Brain microvascular endothelial cell (primary cell): Measurements from ENCODE around the gene SERF2.

Experiments
- DNase-seq: peaks from one replicate; pipeline ENCODE4 v3.0.0-alpha.2; 2020
- H3K27ac ChIP-seq: fragments of 250-450 bp; sonication (Bioruptor Pico); 2 replicates; pipeline ENCODE4 v1.5.1; 2020; ENCODE audit warnings: mild to moderate bottlenecking, moderate library complexity
- H3K27me3 ChIP-seq: fragments of 250-450 bp; sonication (Bioruptor Pico); replicated peaks from 2 replicates; pipeline ENCODE4 v1.5.1; 2020; ENCODE audit warnings: mild to moderate bottlenecking
- H3K36me3 ChIP-seq: fragments of 250-450 bp; sonication (Bioruptor Pico); replicated peaks from 2 replicates; pipeline ENCODE4 v1.5.1; 2020; ENCODE audit warnings: mild to moderate bottlenecking
- H3K4me3 ChIP-seq: 2 replicates; pipeline ENCODE4 v1.5.1; 2011; ENCODE audit warnings: low read depth, mild to moderate bottlenecking, control low read depth, low read length, moderate library complexity
- in situ Hi-C: cut with HindIII; loops from 2 replicates; pipeline ENCODE4 v1.10.0; 2017; ENCODE audit warnings: low sequenced_read_pairs, low pct_ligation_motif_present
- TF ChIP-seq, protein P1 (sequence below): IDR thresholded peaks from 2 replicates; pipeline ENCODE4 v1.5.1; 2011; ENCODE audit warnings: low read depth, mild to moderate bottlenecking, moderate library complexity, low read length, control low read depth, inconsistent platforms; ENCODE audit errors: missing control alignments

Gene SERF2

DNA sequence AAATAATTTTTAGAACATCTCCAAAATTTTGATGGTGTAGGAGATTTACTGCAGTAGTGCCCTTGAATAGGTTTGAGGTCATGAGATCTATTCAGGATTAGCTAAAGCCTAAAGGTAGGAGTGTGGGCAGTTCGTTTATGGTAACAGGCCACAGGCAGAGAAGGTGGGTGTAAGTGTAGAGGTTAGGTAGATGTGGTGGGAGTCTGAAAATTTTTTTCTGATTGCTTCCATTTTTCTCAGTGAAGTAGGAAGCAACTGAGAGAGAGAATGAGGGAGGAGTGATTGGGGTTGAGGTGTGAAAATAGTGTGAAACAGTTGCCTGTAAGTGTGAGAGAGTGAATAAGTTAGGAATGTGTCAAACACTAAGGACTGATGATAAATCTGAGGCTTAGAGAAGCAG is 13.1 kb upstream of the SERF2 start:
- peaks cover 8% of the 10 kb centered on the region for H3K36me3 ChIP-seq
- H3K27ac ChIP-seq, result no peak overlapping the region
- TF ChIP-seq, protein P1, sequence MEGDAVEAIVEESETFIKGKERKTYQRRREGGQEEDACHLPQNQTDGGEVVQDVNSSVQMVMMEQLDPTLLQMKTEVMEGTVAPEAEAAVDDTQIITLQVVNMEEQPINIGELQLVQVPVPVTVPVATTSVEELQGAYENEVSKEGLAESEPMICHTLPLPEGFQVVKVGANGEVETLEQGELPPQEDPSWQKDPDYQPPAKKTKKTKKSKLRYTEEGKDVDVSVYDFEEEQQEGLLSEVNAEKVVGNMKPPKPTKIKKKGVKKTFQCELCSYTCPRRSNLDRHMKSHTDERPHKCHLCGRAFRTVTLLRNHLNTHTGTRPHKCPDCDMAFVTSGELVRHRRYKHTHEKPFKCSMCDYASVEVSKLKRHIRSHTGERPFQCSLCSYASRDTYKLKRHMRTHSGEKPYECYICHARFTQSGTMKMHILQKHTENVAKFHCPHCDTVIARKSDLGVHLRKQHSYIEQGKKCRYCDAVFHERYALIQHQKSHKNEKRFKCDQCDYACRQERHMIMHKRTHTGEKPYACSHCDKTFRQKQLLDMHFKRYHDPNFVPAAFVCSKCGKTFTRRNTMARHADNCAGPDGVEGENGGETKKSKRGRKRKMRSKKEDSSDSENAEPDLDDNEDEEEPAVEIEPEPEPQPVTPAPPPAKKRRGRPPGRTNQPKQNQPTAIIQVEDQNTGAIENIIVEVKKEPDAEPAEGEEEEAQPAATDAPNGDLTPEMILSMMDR, result no peak
- H3K27me3 ChIP-seq, result no peaks in the 10 kb centered on the region
- in situ Hi-C loops, result no loop called here
- no peak for DNase-seq
- H3K4me3 ChIP-seq, result no peak overlapping the region

DNA sequence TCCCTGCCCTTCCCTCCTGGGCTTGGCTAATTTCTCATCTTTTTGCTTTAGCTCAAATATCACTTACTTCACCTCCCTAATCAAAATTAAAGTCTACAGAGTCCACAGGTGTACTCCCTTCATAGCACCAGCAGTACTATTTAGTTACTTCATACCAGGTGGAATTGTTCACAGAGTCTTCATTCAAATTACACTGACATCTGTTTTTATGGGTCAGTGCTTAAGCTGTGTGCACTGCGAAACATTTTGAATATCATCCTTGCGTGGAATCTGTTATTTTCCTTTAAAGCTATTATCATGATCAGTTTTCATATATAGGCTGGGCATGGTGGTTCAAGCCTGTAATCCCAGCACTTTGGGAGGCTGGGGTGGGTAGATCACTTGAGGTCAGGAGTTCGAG is 2.7 kb upstream of the SERF2 start:
- in situ Hi-C loops, result no loop called here
- H3K4me3 ChIP-seq, result no peak overlapping the region
- TF ChIP-seq, protein P1, result no peak
- no peak overlapping the region for H3K27ac ChIP-seq
- H3K36me3 ChIP-seq, result peaks cover 14% of the 10 kb centered on the region
- no peak for DNase-seq
- no peaks in the 10 kb centered on the region for H3K27me3 ChIP-seq

DNA sequence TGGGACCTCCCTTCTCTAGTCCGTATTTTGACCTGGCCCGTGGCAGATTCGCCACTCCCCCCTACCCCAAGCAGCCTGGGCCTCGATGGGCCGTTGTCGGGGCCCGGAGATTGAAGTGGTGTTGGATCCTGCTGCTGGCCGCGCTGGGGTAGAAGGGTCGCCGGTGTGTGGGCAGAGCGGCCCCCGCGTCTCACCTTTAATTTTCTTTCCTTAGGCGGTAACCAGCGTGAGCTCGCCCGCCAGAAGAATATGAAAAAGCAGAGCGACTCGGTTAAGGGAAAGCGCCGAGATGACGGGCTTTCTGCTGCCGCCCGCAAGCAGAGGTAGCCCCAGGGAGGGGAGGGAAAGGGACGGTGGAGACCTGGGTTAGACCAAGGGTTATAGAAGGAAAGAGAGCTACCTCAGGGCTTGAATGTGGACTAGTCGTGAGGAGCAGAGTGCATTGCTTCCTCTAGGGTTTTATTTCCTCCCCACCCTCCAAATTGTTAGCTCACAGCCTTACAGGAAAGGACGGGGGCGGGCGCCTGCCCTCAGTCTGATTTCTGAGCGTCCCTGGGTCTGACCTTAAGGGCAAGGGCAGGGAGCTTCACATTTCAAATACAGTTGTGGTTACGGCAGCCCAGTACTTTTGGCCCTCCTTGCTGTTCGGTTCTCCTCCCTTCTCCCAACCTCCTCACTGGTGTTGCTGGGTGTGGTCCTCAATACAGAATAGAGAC is 799 bp downstream of the SERF2 start:
- Histone ChIP-seq H3K4me3 (peak overlapping the region; percentile 100), H3K36me3 (peaks cover 37% of the 10 kb centered on the region), H3K27me3 (no peaks in the 10 kb centered on the region), H3K27ac (peak overlapping the region; percentile 92)
- in situ Hi-C loops, result no loop called here
- TF ChIP-seq, protein P1, result no peak
- DNase-seq, result no peak

DNA sequence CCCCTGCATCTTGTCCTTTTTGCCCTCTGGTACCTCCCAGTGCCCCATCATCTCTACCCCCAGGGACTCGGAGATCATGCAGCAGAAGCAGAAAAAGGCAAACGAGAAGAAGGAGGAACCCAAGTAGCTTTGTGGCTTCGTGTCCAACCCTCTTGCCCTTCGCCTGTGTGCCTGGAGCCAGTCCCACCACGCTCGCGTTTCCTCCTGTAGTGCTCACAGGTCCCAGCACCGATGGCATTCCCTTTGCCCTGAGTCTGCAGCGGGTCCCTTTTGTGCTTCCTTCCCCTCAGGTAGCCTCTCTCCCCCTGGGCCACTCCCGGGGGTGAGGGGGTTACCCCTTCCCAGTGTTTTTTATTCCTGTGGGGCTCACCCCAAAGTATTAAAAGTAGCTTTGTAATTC is 1.5 kb downstream of the SERF2 start:
- Histone ChIP-seq H3K27ac (no peak overlapping the region), H3K36me3 (peaks cover 43% of the 10 kb centered on the region)
- TF ChIP-seq, protein P1, result no peak

DNA sequence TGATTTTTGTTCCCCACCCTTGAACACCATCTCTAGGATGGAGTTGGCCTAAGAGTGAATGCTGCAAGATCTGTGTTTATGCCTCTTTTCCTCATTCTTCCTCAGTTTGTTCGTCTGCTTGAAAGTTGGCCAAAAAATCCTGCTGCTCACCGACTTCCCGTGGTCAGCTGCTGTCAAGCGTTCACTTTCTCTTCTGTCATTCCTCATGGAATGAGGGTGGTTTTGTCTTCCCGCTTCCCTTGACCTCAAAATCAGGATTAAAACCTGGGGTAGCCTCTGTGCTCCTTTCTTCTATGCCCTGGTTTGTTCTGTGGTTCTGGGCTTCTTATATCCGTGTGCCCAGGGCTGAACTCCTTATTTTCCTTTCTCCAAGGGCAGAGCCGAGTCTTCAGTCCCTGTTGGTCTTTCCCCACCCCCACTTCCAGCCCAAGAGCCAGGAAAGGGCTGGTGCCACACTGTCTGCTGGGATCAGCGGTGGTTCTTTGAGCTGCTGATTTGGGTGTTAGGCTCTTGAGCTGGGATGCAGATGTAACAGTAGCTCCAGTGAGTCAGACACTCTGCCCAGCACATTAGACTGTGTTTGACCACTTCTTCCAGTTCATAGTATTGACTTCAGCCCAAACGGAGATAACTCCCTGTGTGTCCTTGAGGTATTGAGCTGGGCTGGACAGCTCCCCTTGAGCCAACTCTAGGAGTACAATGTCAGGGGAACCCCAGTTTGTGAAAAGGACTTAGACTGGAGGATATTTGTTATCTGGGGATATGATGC is 2.3 kb downstream of the SERF2 start:
- in situ Hi-C loops, result no loop called here
- peaks cover 51% of the 10 kb centered on the region for H3K36me3 ChIP-seq
- DNase-seq, result peak; percentile 45
- peak overlapping the region; percentile 100 for H3K4me3 ChIP-seq
- H3K27ac ChIP-seq, result no peak overlapping the region
- H3K27me3 ChIP-seq, result no peaks in the 10 kb centered on the region
- TF ChIP-seq, protein P1, result no peak

More for the DNA sequence above, 1.5 kb downstream of the SERF2 start:
- in situ Hi-C loops, result no loop called here
- Histone ChIP-seq H3K27me3 (no peaks in the 10 kb centered on the region), H3K4me3 (peak overlapping the region; percentile 100)
- DNase-seq, result no peak
